Medulla oblongata (tissue), 1 donor: ENCODE data around the gene APOBEC3H.

Source experiments
- DNase-seq: peaks from one replicate; pipeline ENCODE4 v3.0.0-alpha.2; 2015; ENCODE audit errors: extremely low spot score

APOBEC3H gene

GRCh38 chr22:39110631-39111561 is 13.9 kb downstream of the APOBEC3H start:
- no peak for DNase-seq

DNA sequence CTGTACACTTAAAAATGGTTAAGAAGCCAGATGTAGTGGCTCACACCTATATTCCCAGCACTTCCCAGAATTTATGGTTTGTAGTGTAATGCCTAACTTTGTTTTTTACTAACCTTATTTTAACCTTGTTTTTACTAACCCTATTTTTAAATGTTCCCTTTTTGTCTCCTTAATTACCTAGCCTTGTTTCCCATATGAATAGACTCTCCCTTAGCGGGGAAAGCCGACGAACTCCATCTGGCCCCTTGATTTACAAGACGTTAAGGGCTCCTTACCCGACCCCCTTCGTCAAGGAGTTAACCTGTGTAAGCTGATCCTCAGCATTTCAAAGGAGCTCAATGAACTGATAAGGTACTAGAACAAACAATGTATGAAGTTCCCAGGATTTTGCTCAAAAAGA is 17.1 kb downstream of the APOBEC3H start:
- no peak for DNase-seq

- no peak for DNase-seq
Measured at GRCh38 chr22:39115570-39115969, 18.5 kb downstream of the APOBEC3H start.

DNA sequence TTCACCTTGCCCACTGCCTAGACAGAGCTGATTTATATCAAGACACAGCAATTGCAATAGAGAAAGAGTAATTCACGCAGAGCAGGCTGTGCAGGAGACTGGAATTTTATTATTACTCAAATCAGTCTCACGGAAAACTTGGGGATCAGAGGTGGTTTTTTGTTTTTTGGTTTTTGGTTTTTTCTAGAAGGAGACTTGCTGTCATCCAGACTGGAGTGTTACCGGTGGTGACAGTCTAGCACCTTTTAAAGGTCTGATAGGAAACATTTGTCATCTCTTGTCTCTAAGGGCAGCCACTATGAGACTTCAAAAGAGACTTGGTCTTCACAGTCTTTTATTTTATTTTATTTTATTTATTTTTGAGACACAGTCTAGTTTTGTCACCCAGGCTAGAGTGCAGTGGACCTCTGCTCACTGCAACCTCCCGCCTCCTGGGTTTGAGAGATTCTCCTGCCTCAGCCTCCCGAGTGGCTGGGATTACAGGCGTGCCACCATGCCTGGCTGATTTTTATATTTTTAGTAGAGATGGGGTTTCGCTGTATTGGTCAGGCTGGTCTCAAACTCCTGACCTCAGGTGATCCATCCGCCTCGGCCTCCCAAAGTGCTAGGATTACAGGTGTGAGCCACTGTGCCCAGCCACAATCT is 19.1 kb downstream of the APOBEC3H start:
- DNase-seq: no peak

DNA sequence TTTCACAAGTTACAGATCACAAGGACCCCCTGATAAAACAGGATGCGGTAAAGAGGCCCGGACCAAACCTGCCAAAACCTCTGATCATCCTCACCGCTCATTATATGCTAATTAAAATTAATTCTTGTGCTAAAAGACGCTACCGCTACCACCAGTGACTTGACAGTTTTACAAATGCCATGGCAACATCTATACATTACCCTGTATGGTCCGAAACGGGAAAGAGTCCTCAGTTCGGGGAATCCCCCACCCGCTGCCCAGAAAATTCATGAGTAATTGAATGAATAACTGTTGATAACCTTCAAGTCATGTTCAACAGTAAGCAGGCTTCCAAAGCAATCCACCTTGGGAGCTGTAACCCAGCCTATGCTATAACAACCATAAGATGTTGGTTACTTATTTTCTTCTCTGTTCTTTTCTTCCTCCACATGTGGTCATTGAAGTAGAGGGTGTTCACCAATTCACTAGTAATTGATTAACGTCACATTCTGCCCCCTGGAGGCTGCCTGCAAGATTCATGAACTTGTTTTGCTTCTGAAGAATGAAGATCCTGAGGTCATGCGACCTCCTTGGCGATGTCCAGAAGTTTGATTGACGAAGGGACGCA is 20.6 kb downstream of the APOBEC3H start:
- peak; percentile 30 for DNase-seq

- DNase-seq: no peak
Measured at GRCh38 chr22:39120983-39121382, 23.9 kb downstream of the APOBEC3H start.

- no peak for DNase-seq
Measured at GRCh38 chr22:39122772-39123470, 25.9 kb downstream of the APOBEC3H start.

GRCh38 chr22:39123751-39124581 is 26.9 kb downstream of the APOBEC3H start:
- DNase-seq: no peak

- no peak for DNase-seq
Measured at GRCh38 chr22:39125622-39126021, 28.6 kb downstream of the APOBEC3H start.

DNA sequence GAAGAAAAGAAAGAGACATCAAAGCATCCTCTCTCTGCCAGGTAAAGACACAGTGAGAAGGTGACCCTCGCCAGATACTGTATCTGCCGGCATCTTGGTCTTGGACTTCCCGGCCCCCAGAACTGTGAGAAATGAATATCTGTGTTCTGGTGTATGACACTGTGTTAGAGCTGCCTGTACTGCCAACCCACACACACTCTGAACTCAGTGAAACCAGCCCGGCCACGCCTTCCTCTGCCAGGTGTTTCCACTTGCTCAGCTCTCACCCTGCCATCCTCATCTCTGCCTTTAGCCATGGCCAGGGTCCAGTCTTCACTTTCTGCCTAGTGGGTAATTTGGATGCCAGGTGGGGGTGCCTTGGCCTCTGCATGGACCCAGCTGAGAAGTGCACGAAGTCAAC is 31.5 kb downstream of the APOBEC3H start:
- DNase-seq: no peak

DNA sequence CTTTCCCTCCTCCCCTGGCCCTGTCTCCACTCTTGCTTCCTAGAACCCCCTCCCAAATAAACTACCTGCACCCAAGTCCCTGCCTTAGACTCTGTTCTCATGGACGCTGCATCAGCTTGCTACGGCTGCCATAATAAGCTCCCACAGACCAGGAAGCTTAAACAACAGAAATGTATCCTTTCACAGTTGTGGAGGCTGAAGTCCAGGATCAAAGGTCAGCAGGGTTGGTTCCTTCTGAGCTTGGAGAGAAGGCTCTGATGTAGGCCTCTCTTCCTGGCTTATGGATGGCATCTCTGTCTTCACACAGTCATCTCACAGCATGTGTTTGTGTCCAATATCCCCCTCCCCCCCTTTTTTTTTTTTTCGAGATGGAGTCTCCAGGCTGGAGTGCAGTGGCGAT is 32.0 kb downstream of the APOBEC3H start:
- no peak for DNase-seq

DNA sequence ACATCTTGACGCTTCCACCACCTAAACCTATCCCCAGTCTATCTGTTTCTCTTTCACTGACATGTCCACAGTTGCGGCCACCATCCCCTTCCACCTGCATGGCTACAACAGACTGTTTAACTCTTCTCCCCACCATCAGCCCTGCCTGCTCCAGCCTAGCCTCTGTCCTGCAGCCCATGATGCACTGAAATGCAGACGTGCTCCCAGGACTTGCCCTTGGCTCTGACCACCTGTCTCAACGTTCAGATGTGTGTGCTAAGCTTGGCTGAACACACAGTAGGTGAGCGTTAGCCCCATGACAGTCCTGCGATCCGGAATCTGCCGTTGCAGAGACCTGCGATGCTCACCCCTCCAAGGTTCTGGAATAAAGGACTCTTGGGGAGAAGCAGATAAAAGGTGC is 32.7 kb downstream of the APOBEC3H start:
- DNase-seq: no peak

GRCh38 chr22:39130152-39130704 is 33.2 kb downstream of the APOBEC3H start:
- DNase-seq: no peak

DNA sequence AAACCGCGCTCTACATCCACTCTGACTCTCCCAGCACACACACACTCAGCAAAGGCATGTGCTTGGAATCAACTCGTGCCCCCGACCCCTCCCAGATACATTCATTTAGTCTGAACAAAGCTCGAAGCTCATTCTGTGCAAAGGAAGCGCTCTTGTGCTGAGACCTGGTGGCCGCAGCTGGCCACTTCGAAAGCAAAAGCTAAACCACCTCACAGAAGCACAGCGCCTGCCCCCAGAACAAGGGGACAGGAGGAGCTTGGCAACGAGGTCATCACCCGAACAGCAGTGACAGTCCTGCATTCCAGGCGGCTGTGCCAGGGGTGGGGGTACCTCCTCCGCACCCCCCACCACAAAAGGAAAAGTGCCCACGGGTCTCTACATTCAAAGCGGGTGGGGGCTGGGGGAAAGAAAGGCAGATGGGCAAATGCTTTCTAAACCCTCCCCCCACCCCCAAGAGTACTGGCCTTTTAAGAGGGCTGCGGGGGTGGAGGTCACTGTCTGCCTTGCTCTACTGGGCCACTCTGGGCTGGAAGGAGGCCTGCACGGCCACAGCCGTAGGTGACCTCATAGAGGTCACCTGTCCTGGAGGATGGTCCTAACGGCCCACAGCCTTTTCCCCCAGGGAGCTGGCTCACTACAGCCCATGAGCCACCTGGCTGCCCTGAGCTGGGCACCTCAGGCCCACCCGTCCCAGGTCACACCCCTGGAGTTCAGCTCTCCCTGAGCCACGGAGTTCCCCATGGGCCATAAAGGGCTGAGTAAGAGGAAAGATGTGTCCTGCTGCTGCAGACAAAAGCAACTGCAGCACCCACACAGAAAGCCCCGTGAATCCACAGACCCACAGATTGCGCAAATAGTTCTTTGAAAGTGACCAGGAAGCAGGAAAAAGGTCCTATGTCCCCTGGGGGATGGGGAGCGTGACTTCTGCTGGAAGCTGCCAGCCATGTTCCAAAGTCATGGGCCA is 34.1 kb downstream of the APOBEC3H start:
- DNase-seq: no peak

- DNase-seq: no peak
Measured at GRCh38 chr22:39132281-39132680, 35.2 kb downstream of the APOBEC3H start.

DNA sequence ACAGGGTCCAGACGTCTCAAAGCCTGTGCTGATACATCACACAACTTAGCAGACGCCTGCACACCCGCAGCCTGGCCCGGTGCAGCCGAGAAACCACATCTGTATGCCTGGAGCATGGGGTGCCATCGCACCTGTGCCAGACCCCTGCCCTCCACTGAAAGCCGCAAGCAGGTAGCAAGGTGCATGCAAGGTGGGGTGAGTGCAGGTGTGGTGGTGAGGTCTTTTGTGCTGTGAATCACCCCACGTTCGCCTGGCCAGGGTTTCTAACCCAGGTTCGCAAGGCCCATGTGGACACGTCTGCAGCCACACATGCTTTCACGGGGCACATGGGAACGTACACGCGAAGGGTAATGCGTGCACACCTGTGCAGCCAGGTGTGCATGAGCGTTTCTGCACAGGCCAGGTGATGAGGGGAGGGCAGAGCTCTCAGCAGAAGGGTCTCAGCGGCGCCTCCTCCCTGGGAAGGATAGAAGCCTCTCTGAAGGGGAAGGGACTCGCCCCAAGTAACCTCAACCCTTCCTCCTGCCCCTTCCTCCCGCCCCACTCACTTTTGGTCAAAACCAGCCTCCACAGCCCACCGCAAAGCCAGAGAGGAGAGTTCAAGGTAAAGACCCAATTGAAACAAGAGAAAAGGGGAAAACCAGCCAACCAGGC is 36.0 kb downstream of the APOBEC3H start:
- no peak for DNase-seq

DNA sequence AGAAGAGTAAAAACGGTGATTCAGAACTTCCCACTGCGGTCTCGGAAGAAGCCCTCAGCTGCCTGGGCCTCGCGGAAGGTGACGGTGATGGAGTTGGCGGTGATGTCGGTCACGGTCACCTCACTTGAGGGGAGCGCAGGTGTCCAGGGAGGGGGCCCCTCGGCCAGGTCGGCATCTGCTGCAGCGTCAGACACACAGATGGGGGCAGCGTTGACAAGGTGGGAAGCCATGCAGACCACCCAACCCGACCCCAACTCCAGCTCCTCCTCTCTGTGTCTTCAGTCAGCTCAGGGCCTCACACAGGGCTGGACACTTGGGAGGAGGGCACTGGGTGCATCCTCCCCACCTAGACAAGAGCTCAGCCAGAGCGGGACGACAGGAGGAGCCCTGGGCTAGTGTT is 36.8 kb downstream of the APOBEC3H start:
- DNase-seq: no peak

DNA sequence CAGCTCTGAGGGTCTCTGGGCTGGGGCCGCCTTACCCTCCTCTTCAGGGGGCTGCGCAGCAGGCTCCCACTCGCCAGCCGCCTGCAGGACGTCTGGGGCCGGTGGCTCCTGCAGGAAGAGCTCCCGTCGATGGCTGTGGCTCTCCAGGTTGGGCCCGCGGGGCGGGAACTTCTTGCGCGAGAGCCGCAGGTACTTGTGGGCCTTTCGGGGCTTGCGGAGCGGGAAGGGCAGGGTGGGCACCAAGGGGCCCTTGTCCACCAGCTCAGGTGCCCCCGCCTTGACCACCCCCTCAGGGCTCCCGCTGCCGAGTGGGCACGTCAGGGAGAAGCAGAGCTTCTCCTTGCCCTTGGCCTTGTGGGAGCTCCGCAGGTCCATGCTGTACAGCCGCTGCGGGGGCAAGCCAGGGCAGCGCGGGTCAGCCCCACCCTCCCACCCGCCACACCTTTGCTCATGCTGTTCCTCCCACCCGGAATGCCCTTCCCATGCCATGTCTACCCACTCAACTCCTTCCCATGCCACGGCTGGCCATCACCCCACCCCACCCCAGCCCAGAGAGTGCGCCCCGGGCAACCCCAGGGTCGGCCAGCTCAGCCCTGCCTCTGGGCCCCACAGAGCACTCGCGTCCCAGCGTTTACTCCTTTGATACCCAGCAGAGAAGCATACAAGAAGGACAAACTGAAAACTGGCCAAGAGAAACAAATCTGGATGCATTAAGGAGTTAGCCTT is 37.5 kb downstream of the APOBEC3H start:
- DNase-seq: no peak
